ENCODE results near the gene TTK.
"Not testable (repeated sequence)": the region's sequence is repeated elsewhere in the genome, so short reads cannot be mapped to it uniquely, and the experiment has no call there.

The TTK gene

GRCh38 chr6:80021591-80021990 is 17.1 kb downstream of the TTK start:
- no peak for DNase-seq (ENCODE audit: low spot score)

DNA sequence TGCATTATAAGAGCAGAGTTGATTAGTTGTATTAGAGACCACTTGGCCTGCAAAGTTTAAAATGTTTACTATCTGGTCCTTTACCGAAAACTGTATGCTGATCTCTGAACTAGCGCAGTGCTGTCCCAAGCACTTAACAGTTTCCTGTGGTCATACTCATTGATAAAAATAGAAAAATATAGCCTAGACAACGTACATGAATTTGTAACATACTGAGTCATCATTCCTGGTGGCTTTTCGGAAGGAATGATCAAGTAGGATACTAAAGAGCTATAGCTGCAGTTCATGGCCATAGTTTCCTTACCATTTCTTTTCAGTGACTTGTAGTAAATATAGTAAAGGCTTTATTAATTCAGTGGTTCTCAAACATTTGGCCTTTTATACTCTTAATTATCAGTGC is 18.4 kb downstream of the TTK start:
- DNase-seq (ENCODE audit: low spot score), result no peak

GRCh38 chr6:80028589-80028988 is 24.1 kb downstream of the TTK start:
- no peak for DNase-seq (ENCODE audit: low spot score)

- DNase-seq (ENCODE audit: low spot score), result no peak
Measured at GRCh38 chr6:80029470-80029869, 25.0 kb downstream of the TTK start.

DNA sequence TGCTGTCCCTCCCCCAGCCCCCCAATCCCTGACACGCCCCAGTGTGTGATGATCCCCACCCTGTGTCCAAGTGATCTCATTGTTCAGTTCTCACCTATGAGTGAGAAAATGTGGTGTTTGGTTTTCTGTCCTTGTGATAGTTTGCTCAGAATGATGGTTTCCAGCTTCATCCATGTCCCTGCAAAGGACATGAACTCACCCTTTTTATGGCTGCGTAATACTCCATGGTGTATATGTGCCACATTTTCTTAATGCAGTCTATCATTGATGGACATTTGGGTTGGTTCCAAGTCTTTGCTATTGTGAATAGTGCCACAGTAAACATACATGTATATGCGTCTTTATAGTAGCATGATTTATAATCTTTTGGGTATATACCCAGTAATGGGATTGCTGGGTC is 43.8 kb downstream of the TTK start:
- DNase-seq (ENCODE audit: low spot score), result not testable (repeated sequence)

DNA sequence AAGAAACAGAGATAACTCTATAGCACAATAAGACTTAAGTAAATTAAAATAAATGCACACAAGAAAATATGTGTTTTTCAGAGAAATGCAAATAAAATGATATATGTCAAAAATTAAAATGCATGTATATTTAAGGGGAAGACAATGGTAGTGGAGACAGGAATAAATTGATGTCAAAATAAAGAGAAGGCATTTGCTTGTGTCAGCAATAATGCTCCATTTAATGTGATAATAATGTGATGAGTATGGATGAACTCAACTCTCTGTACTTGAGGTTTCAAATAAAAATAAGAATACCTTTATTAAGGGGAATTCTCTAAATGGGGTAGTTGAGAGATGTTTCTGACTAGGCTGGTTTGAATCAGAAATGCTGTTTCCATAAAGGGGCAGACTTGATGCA is 56.3 kb downstream of the TTK start:
- DNase-seq (ENCODE audit: low spot score), result no peak

GRCh38 chr6:80068146-80068545 is 63.7 kb downstream of the TTK start:
- not testable (repeated sequence) for DNase-seq (ENCODE audit: low spot score)

- DNase-seq (ENCODE audit: low spot score), result not testable (repeated sequence)
Measured at GRCh38 chr6:80070431-80070830, 66.0 kb downstream of the TTK start.

DNA sequence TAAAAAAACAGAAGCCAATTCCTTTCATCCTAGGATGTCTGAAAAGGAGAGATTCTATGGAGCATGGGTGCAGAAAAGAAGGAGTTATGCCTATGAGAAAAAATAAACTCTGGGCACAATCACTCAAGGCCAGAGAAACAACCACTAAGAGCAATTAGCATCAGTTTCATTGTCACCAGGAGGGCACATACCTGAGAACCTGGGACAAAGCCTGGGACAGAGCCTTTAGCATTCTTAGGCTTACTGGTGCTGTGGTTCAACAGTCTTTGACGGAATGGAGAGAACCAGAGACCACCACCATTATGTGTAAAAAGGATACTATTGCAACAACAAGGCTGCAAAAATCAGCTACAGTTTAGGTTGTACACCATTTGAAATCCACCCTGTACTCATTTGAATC is 72.6 kb downstream of the TTK start:
- no peak for DNase-seq (ENCODE audit: low spot score)

DNA sequence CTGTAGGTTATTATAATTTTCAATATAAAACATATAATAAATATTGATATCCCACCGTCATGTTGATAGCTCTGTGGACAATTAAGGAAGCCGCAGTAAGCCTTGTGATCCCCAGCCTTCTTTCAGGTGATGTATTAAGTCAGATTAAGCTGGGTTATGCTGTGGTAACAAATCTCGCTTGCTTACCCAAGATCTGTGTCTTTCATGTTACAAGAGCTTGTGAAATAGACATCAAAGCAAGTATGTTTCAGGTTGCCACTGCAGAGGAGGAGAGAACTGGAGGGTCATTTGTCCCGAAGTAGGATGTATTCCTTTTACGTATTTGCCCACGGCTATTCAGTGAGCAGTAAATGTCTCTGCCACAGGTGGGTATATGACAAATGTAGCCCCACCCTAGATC is 84.2 kb downstream of the TTK start:
- DNase-seq (ENCODE audit: low spot score), result no peak

- no peak for DNase-seq (ENCODE audit: low spot score)
Measured at GRCh38 chr6:80091506-80091905, 87.1 kb downstream of the TTK start.
